ENCODE measurements around the gene GMDS. TPM values are rescaled to one million over a fixed set of nuclear protein-coding genes. Genes with fewer than 3 reads are reported as not detected.

The GMDS gene
- total RNA-seq, 1 experiment from 2014 or later = 31.1 TPM

GRCh38 chr6:2249126-2249525, 3.7 kb upstream of the GMDS start:
- no peaks in the 10 kb centered on the region for H3K27me3 Mint-ChIP-seq (ENCODE audit: insufficient read depth, unreplicated experiment)
- CTCF ChIA-PET = no interaction called here
- BruUV-seq (replicated peaks) = no TSS peak
- no peak for TF ChIP-seq CTCF (IDR thresholded peaks at IDR 0.05; ENCODE audit: insufficient read depth in 1 of 2, low read depth in 1 of 2, low read length in 1 of 2, severe bottlenecking in 1 of 2, unreplicated experiment in 1 of 2)
- intact Hi-C loops (cut with micrococcal nuclease; ENCODE audit: unreplicated experiment) = no loop called here
- POLR2A ChIA-PET = no interaction called here
- no peaks in the 10 kb centered on the region for H3K36me3 Mint-ChIP-seq (ENCODE audit: insufficient read depth, unreplicated experiment)
- DNase-seq = no peak
- Histone ChIP-seq H3K36me3 (ENCODE audit: control insufficient read depth, insufficient read depth, low read length) (no peaks in the 10 kb centered on the region; the same call in 1 of the 2 replicates), H3K4me1 (no peaks in the 10 kb centered on the region), H3K9me3 (no peaks in the 10 kb centered on the region), H3K27me3 (replicated peaks; ENCODE audit: control insufficient read depth, insufficient read depth, low read length) (no peaks in the 10 kb centered on the region), H3K4me3 (ENCODE audit: low read depth, low read length) (no peak overlapping the region)
- no peak overlapping the region for H3K27ac Mint-ChIP-seq (ENCODE audit: unreplicated experiment)
- no peaks in the 10 kb centered on the region for H3K9me3 Mint-ChIP-seq (ENCODE audit: unreplicated experiment)
- H3K4me1 Mint-ChIP-seq (ENCODE audit: low read depth, unreplicated experiment) = peaks cover 15% of the 10 kb centered on the region
- no peak overlapping the region for H3K4me3 Mint-ChIP-seq (ENCODE audit: unreplicated experiment)

GRCh38 chr6:2247664-2248063, 2.3 kb upstream of the GMDS start:
- H3K4me1 Mint-ChIP-seq (ENCODE audit: low read depth, unreplicated experiment) = peaks cover 17% of the 10 kb centered on the region
- H3K9me3 Mint-ChIP-seq (ENCODE audit: unreplicated experiment) = no peaks in the 10 kb centered on the region
- no peaks in the 10 kb centered on the region for H3K9me3 ChIP-seq
- intact Hi-C loops (cut with micrococcal nuclease; ENCODE audit: unreplicated experiment) = loop anchor here (2.0 kb wide), 1 partner anchor 39 kb away; no protein-coding TSS in a partner anchor
- BruUV-seq (replicated peaks) = no TSS peak
- H3K4me3 ChIP-seq (ENCODE audit: low read depth, low read length) = no peak overlapping the region
- ChIA-PET POLR2A (interaction anchor here (1.0 kb wide), 1 partner anchor 39 kb away, joined by 3 read pairs; no protein-coding TSS in a partner anchor), CTCF (no interaction called here)
- peaks cover 5% of the 10 kb centered on the region; the same call in 1 of the 2 replicates for H3K4me1 ChIP-seq
- no peaks in the 10 kb centered on the region for H3K36me3 Mint-ChIP-seq (ENCODE audit: insufficient read depth, unreplicated experiment)
- no peak overlapping the region for H3K27ac Mint-ChIP-seq (ENCODE audit: unreplicated experiment)
- no peak for TF ChIP-seq CTCF (IDR thresholded peaks at IDR 0.05; ENCODE audit: insufficient read depth in 1 of 2, low read depth in 1 of 2, low read length in 1 of 2, severe bottlenecking in 1 of 2, unreplicated experiment in 1 of 2)
- H3K27me3 Mint-ChIP-seq (ENCODE audit: insufficient read depth, unreplicated experiment) = no peaks in the 10 kb centered on the region
- H3K27me3 ChIP-seq (replicated peaks; ENCODE audit: control insufficient read depth, insufficient read depth, low read length) = no peaks in the 10 kb centered on the region
- DNase-seq = no peak
- no peak overlapping the region for H3K4me3 Mint-ChIP-seq (ENCODE audit: unreplicated experiment)
- H3K36me3 ChIP-seq (ENCODE audit: control insufficient read depth, insufficient read depth, low read length) = no peaks in the 10 kb centered on the region

- TSS peak; percentile 73 for BruUV-seq (replicated peaks)
- Mint-ChIP-seq H3K27ac (ENCODE audit: unreplicated experiment) (peak overlapping the region; percentile 95), H3K27me3 (ENCODE audit: insufficient read depth, unreplicated experiment) (no peaks in the 10 kb centered on the region), H3K4me1 (ENCODE audit: low read depth, unreplicated experiment) (peaks cover 17% of the 10 kb centered on the region), H3K36me3 (ENCODE audit: insufficient read depth, unreplicated experiment) (no peaks in the 10 kb centered on the region), H3K9me3 (ENCODE audit: unreplicated experiment) (no peaks in the 10 kb centered on the region), H3K4me3 (ENCODE audit: unreplicated experiment) (peak overlapping the region; percentile 88)
- CTCF ChIA-PET = interaction anchor here (0.8 kb wide), 1 partner anchor 37 kb away, joined by 3 read pairs; no protein-coding TSS in a partner anchor
- Histone ChIP-seq H3K4me3 (ENCODE audit: low read depth, low read length) (peak overlapping the region; percentile 50), H3K27me3 (replicated peaks; ENCODE audit: control insufficient read depth, insufficient read depth, low read length) (no peaks in the 10 kb centered on the region), H3K9me3 (no peaks in the 10 kb centered on the region), H3K36me3 (ENCODE audit: control insufficient read depth, insufficient read depth, low read length) (no peaks in the 10 kb centered on the region), H3K4me1 (peaks cover 5% of the 10 kb centered on the region; the same call in 1 of the 2 replicates)
- intact Hi-C loops (cut with micrococcal nuclease; ENCODE audit: unreplicated experiment) = loop anchor here (2.0 kb wide), 1 partner anchor 37 kb away; no protein-coding TSS in a partner anchor
- no peak for TF ChIP-seq CTCF (IDR thresholded peaks at IDR 0.05; ENCODE audit: insufficient read depth in 1 of 2, low read depth in 1 of 2, low read length in 1 of 2, severe bottlenecking in 1 of 2, unreplicated experiment in 1 of 2)
- POLR2A ChIA-PET = no interaction called here
- peak; percentile 71 to 82 for DNase-seq
Observed at GRCh38 chr6:2245877-2246863, 765 bp upstream of the GMDS start.

All from Caco-2 (cell line).